ENCODE results near the gene SPATA45. TPM values are rescaled to one million over a fixed set of nuclear protein-coding genes. Genes with fewer than 3 reads are reported as not detected.

Gene SPATA45
- total and polyA plus RNA-seq, 2 of the 13 experiments (the other 11 are each of a cell fraction or from before 2014, with no cell fraction given), result 0.17 to 0.64 TPM

- TF ChIP-seq PATZ1 (CRISPR knock-in tag; IDR thresholded peaks at IDR 0.05), result peak; percentile 88
- TF ChIP-seq SUZ12 (IDR thresholded peaks at IDR 0.05; ENCODE audit: low read depth, low read length), result no peak
- no peak for TF ChIP-seq NFATC3 (CRISPR knock-in tag; IDR thresholded peaks at IDR 0.05)
- TF ChIP-seq, protein P1, sequence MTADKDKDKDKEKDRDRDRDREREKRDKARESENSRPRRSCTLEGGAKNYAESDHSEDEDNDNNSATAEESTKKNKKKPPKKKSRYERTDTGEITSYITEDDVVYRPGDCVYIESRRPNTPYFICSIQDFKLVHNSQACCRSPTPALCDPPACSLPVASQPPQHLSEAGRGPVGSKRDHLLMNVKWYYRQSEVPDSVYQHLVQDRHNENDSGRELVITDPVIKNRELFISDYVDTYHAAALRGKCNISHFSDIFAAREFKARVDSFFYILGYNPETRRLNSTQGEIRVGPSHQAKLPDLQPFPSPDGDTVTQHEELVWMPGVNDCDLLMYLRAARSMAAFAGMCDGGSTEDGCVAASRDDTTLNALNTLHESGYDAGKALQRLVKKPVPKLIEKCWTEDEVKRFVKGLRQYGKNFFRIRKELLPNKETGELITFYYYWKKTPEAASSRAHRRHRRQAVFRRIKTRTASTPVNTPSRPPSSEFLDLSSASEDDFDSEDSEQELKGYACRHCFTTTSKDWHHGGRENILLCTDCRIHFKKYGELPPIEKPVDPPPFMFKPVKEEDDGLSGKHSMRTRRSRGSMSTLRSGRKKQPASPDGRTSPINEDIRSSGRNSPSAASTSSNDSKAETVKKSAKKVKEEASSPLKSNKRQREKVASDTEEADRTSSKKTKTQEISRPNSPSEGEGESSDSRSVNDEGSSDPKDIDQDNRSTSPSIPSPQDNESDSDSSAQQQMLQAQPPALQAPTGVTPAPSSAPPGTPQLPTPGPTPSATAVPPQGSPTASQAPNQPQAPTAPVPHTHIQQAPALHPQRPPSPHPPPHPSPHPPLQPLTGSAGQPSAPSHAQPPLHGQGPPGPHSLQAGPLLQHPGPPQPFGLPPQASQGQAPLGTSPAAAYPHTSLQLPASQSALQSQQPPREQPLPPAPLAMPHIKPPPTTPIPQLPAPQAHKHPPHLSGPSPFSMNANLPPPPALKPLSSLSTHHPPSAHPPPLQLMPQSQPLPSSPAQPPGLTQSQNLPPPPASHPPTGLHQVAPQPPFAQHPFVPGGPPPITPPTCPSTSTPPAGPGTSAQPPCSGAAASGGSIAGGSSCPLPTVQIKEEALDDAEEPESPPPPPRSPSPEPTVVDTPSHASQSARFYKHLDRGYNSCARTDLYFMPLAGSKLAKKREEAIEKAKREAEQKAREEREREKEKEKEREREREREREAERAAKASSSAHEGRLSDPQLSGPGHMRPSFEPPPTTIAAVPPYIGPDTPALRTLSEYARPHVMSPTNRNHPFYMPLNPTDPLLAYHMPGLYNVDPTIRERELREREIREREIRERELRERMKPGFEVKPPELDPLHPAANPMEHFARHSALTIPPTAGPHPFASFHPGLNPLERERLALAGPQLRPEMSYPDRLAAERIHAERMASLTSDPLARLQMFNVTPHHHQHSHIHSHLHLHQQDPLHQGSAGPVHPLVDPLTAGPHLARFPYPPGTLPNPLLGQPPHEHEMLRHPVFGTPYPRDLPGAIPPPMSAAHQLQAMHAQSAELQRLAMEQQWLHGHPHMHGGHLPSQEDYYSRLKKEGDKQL (CRISPR knock-in tag; IDR thresholded peaks at IDR 0.05; ENCODE audit: low read depth), result no peak; the same call in 1 of the 2 replicates
- TF ChIP-seq ZNF749 (CRISPR knock-in tag; IDR thresholded peaks at IDR 0.05; ENCODE audit: borderline replicate concordance), result peak; percentile 86; the same call in 1 of the 2 replicates
- TF ChIP-seq RARG (CRISPR knock-in tag; IDR thresholded peaks at IDR 0.05; ENCODE audit: low read depth), result no peak
- 0 out of 2 replicates have a peak, but pooled peaks have one; percentile 49 for TF ChIP-seq GMEB2 (CRISPR knock-in tag; IDR thresholded peaks at IDR 0.05; ENCODE audit: low read depth)
- peak; percentile 98 for TF ChIP-seq SP5 (CRISPR knock-in tag; IDR thresholded peaks at IDR 0.05; ENCODE audit: borderline replicate concordance, low read depth)
- no peak for TF ChIP-seq CAMTA2 (CRISPR knock-in tag; IDR thresholded peaks at IDR 0.05; ENCODE audit: borderline replicate concordance)
- peak; percentile 70; the same call in 1 of the 2 replicates for TF ChIP-seq ZNF841 (CRISPR knock-in tag; IDR thresholded peaks at IDR 0.05; ENCODE audit: borderline replicate concordance)
- no peak for TF ChIP-seq ZNF296 (CRISPR knock-in tag; conservative IDR thresholded peaks at IDR 0.05)
- peak; percentile 99 for TF ChIP-seq ZSCAN31 (CRISPR knock-in tag; IDR thresholded peaks at IDR 0.05; ENCODE audit: low read depth)
- TF ChIP-seq, protein P2, sequence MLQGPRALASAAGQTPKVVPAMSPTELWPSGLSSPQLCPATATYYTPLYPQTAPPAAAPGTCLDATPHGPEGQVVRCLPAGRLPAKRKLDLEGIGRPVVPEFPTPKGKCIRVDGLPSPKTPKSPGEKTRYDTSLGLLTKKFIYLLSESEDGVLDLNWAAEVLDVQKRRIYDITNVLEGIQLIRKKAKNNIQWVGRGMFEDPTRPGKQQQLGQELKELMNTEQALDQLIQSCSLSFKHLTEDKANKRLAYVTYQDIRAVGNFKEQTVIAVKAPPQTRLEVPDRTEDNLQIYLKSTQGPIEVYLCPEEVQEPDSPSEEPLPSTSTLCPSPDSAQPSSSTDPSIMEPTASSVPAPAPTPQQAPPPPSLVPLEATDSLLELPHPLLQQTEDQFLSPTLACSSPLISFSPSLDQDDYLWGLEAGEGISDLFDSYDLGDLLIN (CRISPR knock-in tag; IDR thresholded peaks at IDR 0.05; ENCODE audit: borderline replicate concordance), result peak; percentile 68; the same call in 1 of the 2 replicates
- TF ChIP-seq, protein P3, sequence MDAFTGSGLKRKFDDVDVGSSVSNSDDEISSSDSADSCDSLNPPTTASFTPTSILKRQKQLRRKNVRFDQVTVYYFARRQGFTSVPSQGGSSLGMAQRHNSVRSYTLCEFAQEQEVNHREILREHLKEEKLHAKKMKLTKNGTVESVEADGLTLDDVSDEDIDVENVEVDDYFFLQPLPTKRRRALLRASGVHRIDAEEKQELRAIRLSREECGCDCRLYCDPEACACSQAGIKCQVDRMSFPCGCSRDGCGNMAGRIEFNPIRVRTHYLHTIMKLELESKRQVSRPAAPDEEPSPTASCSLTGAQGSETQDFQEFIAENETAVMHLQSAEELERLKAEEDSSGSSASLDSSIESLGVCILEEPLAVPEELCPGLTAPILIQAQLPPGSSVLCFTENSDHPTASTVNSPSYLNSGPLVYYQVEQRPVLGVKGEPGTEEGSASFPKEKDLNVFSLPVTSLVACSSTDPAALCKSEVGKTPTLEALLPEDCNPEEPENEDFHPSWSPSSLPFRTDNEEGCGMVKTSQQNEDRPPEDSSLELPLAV (CRISPR knock-in tag; conservative IDR thresholded peaks at IDR 0.05; ENCODE audit: low read depth), result no peak
- TF ChIP-seq FOXC1 (CRISPR knock-in tag; IDR thresholded peaks at IDR 0.05; ENCODE audit: borderline replicate concordance), result peak; percentile 94
- peak; percentile 21; the same call in 1 of the 2 replicates for TF ChIP-seq CREBL2 (CRISPR knock-in tag; IDR thresholded peaks at IDR 0.05; ENCODE audit: borderline replicate concordance)
Observed at GRCh38 chr1:212791676-212792395, 55.6 kb downstream of the SPATA45 start, which contains the start of the genes NSL1 and TATDN3 (continued).

Data from HepG2 (cell line).